Esophagus squamous epithelium (tissue), 4 donors: ENCODE measurements around the gene ZNF77.

ENCODE experiments used
- POLR2A ChIP-seq, 4 donors: fragments of 450-650 bp; IDR thresholded peaks; one replicate each; pipeline ENCODE4 v1.6.1; 2017; ENCODE audit warnings: antibody characterized with exemption in 4 of 4, mild to moderate bottlenecking in 4 of 4, moderate library complexity in 3 of 4
- TF ChIP-seq, protein P1 (sequence below), 6 experiments: fragments of 450-650 bp in 4 of 6; fragments of 200-600 bp in 2 of 6; sonication (generic) in 2 of 6; IDR thresholded peaks; one replicate each; pipeline ENCODE4 v1.5.1; 2016 to 2019; ENCODE audit warnings: antibody characterized with exemption in 6 of 6, mild to moderate bottlenecking in 4 of 6, moderate library complexity in 4 of 6

DNA sequence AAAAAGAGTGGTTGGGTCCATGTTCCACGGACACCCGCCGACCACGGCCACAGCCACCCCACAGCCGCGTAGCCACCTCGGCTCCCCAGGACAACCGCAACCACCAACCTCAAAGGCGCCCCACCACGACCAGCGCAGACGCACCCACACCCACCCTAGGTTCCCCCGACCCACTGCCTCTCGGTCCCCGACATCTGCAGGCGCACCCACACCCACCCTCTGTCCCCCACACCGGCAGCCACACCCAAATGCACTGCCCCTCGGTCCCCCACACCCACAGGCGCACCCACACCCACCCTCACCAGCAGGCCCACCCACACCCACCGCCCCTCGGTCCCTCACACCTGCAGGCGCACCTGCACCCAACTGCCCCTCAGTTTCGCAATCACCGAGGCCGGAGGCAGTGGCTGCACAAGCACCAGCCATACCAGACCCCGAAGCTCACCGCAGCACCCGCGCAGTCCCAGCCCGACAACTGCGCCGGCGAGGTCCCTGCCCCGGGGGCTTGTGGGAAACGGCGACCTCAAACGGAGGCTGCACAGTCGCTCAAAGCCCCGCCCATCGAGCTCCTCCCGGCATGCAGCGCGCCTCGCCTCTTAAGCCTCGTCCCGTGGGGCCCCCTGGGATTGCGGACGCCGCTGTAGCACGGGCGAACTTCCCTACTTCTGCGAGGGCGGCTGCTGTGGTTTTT is 18.3 kb downstream of the ZNF77 start:
- TF ChIP-seq, protein P1, sequence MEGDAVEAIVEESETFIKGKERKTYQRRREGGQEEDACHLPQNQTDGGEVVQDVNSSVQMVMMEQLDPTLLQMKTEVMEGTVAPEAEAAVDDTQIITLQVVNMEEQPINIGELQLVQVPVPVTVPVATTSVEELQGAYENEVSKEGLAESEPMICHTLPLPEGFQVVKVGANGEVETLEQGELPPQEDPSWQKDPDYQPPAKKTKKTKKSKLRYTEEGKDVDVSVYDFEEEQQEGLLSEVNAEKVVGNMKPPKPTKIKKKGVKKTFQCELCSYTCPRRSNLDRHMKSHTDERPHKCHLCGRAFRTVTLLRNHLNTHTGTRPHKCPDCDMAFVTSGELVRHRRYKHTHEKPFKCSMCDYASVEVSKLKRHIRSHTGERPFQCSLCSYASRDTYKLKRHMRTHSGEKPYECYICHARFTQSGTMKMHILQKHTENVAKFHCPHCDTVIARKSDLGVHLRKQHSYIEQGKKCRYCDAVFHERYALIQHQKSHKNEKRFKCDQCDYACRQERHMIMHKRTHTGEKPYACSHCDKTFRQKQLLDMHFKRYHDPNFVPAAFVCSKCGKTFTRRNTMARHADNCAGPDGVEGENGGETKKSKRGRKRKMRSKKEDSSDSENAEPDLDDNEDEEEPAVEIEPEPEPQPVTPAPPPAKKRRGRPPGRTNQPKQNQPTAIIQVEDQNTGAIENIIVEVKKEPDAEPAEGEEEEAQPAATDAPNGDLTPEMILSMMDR (IDR thresholded peaks at IDR 0.05), result no peak
- TF ChIP-seq POLR2A (IDR thresholded peaks at IDR 0.05), result no peak
